ENCODE data around the gene TMEM88.

Gene TMEM88

GRCh38 chr17:7897773-7898172 is 42.9 kb downstream of the TMEM88 start:
- Histone ChIP-seq H3K4me3 (ENCODE audit: low read length) (no peak overlapping the region), H3K9me3 (ENCODE audit: low read length) (no peaks in the 10 kb centered on the region), H2AFZ (ENCODE audit: low read depth, low read length) (no peak overlapping the region), H3K36me3 (ENCODE audit: insufficient read depth, low read length) (peaks cover 82% of the 10 kb centered on the region), H3K27me3 (ENCODE audit: insufficient read depth, low read length) (no peaks in the 10 kb centered on the region), H3K4me1 (ENCODE audit: insufficient read depth, low read length) (no peaks in the 10 kb centered on the region)

GRCh38 chr17:7903154-7904103 is 48.6 kb downstream of the TMEM88 start:
- H3K4me3 ChIP-seq (ENCODE audit: low read length), result no peak overlapping the region
- H3K4me1 ChIP-seq (ENCODE audit: insufficient read depth, low read length), result no peaks in the 10 kb centered on the region
- no peak overlapping the region for H2AFZ ChIP-seq (ENCODE audit: low read depth, low read length)
- H3K9me3 ChIP-seq (ENCODE audit: low read length), result no peaks in the 10 kb centered on the region
- H3K27me3 ChIP-seq (ENCODE audit: insufficient read depth, low read length), result no peaks in the 10 kb centered on the region
- H3K36me3 ChIP-seq (ENCODE audit: insufficient read depth, low read length), result peaks cover 96% of the 10 kb centered on the region

All from neuron (in vitro differentiated cells).